T47D (cell line): ENCODE results near the gene SIM2.

ENCODE experiments used
- DNase-seq, 2 experiments: peaks; one replicate each; pipeline versions ENCODE4 v3.0.0 to v3.0.0-alpha.2; 2011 to 2012; ENCODE audit warnings: low read depth in 1 of 2, low spot score in 1 of 2
- JUND ChIP-seq: IDR thresholded peaks from 2 replicates; pipeline ENCODE4 v1.6.1; 2012; ENCODE audit warnings: low read depth
- in situ Hi-C: cut with HindIII; loops from 2 replicates; pipeline ENCODE4 v1.10.0; 2016; ENCODE audit warnings: low sequenced_read_pairs, low pct_unique_long_range_greater_than_20kb

Gene SIM2

DNA sequence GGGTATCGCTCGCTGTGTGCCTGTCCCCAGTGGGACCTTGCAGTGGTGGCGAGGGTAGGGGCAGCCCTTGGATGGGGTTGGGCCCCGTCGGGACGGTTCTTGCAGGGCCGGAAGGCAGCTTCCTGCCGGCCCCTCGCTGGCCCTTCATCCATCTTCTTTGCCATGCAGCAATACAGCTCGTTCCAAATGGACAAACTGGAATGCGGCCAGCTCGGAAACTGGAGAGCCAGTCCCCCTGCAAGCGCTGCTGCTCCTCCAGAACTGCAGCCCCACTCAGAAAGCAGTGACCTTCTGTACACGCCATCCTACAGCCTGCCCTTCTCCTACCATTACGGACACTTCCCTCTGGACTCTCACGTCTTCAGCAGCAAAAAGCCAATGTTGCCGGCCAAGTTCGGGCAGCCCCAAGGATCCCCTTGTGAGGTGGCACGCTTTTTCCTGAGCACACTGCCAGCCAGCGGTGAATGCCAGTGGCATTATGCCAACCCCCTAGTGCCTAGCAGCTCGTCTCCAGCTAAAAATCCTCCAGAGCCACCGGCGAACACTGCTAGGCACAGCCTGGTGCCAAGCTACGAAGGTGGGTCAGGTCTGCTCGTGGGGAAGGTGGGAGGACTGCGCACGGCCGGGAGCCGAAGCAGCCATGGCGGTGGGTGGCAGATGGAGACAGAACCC, 45.8 kb downstream of the SIM2 start:
- no peak for DNase-seq
- in situ Hi-C loops: no loop called here
- no peak for TF ChIP-seq JUND

DNA sequence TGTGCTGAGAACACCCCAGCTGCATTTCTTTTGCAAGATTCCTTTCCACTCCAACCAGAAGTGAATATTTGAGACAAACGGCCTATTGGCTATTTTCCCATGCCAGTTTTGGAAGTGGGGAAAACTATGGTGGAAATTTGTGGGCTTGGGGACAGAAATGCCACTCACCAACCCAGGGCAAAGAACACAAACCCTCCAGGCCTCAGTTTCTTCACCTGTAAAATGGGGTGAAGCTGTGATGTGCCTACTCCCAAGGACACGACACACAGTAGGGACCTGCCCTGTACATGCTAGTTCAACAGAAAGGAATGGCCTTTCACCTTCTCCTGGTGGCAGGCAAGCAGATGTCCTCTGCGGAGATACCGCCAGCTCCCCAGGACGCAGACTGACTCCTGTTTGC, 46.5 kb downstream of the SIM2 start:
- in situ Hi-C loops: no loop called here
- no peak for DNase-seq
- no peak for TF ChIP-seq JUND

- in situ Hi-C loops: no loop called here
- no peak for TF ChIP-seq JUND
- peak in 1 of 2 experiments; percentile 18 for DNase-seq
These were observed 48.3 kb downstream of the SIM2 start for GRCh38 chr21:36747041-36747814.

- no peak for TF ChIP-seq JUND
- in situ Hi-C loops: no loop called here
- peak in 1 of 2 experiments; percentile 21 for DNase-seq
These were observed 49.0 kb downstream of the SIM2 start for GRCh38 chr21:36747815-36748383.

DNA sequence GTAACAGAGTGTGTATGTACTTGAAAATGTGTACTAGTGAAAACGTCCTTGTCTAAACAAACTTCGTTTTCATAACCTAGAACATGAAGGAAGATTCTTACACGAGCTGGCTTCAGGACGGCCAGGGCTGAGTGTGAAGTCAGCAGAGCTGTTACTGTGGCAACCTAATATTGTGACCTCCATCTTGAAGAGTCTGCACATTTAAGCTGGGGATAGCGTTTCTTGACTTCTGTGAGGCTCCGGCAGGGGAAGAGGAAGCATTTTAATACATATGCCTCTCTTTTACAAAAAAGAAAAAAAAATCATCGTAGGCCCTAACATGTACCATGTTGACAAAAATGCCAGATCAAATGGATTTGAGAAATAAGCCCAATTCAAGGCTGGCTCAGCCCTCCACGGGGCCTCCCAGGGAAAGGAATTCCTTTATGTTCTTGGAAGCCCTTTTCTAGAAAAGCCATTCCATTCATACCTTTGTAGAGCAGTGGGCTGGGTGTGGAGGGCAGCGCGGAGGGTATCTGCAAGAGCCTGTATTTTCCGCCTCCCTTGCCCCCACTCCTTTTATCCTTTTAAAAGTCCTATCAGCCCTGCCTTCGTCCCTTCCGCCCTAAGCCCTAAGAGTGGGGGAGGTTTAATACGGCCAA, 51.1 kb downstream of the SIM2 start:
- in situ Hi-C loops: no loop called here
- TF ChIP-seq JUND: no peak
- DNase-seq: no peak

DNA sequence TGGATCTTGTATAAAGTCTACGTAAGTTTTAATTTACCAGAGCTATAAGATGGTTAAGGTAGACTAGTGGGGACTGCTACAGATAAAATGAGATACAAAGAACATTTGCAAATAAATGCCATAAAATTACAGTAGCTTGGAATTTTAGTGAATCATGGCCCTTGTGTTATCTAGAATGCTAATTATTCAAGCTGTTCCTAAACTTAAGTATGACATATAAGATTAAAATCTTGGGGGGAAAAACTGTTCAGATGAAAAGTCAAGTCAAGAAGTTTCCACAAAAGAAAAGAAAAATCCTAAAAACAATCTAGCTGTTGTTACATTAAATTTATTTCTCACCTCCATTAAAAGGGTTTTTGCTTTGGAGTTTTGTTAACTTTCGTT, 51.7 kb downstream of the SIM2 start:
- no peak for TF ChIP-seq JUND
- in situ Hi-C loops: no loop called here
- no peak for DNase-seq

- no peak for DNase-seq
- TF ChIP-seq JUND: no peak
- in situ Hi-C loops: no loop called here
These were observed 52.5 kb downstream of the SIM2 start for GRCh38 chr21:36751383-36751782.

GRCh38 chr21:36753556-36753955, 54.6 kb downstream of the SIM2 start:
- TF ChIP-seq JUND: no peak
- in situ Hi-C loops: no loop called here
- no peak for DNase-seq

GRCh38 chr21:36754241-36754898, 55.5 kb downstream of the SIM2 start:
- in situ Hi-C loops: no loop called here
- DNase-seq: no peak
- TF ChIP-seq JUND: no peak

DNA sequence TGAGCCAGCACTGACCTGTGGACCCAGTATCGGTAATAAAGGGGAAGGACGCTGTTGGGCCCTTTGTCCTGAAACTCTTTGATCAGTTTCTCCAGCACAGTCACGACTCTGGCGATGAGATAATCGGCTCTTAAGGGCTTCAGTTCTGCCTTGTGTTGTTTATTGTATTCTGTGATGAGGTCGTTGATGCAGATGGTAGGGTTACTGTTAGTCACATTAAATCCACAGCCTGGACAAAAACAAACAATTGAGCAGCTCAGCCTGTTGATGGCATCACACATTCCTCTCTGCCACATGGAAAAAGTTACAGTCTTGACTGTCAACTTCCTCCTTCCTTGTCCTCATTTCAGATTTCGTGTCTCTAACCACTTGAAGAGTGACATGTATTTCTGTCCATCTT, 57.6 kb downstream of the SIM2 start:
- in situ Hi-C loops: no loop called here
- DNase-seq: peak in 1 of 2 experiments; percentile 81
- TF ChIP-seq JUND: peak; percentile 13; the same call in 1 of the 2 replicates

DNA sequence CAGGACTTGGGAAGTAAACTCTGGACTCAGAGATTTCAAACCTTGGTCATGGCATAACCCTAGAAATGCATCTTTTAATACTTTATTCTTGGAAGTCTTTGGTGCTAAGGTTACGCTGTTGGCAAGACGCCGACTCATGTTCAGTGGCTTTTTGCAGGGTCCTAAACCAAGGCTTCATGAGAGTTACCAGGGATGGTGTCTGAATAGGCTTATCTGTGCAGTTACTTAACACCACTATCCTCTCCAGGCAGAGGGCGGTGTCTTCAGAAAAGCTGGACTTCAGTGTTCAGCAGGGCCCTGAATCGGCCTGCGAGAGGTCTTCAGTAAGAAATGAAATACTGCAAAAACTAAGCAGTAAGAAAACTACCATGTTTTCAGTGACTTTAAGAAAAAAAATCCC, 58.3 kb downstream of the SIM2 start:
- in situ Hi-C loops: no loop called here
- DNase-seq: peak in 1 of 2 experiments; percentile 13
- no peak for TF ChIP-seq JUND

GRCh38 chr21:36759348-36760083, 60.6 kb downstream of the SIM2 start:
- in situ Hi-C loops: no loop called here
- TF ChIP-seq JUND: no peak
- no peak for DNase-seq
